Lower lobe of right lung (tissue), 2 donors: ENCODE results near the gene SNRNP200. TPM values are rescaled to one million over a fixed set of nuclear protein-coding genes. Genes with fewer than 3 reads are reported as not detected.

Source experiments
- ATAC-seq, 2 donors: fragments of 200-7000 bp; cut with Tn5 transposase; one replicate each; pipeline ENCODE4 v1.9.1; 2020 to 2022; ENCODE audit warnings: mild to moderate bottlenecking in 2 of 2, moderate library complexity in 2 of 2
- DNase-seq: peaks from one replicate; pipeline ENCODE4 v3.0.0-alpha.2; 2020
- H3K27ac ChIP-seq: fragments of 200-600 bp; one replicate; pipeline ENCODE4 v1.8.0; 2022
- H3K27me3 ChIP-seq: fragments of 200-600 bp; one replicate; pipeline ENCODE4 v1.8.0; 2022; ENCODE audit warnings: low read depth
- H3K36me3 ChIP-seq: fragments of 200-600 bp; one replicate; pipeline ENCODE4 v1.8.0; 2022; ENCODE audit warnings: mild to moderate bottlenecking
- H3K4me1 ChIP-seq: fragments of 200-600 bp; one replicate; pipeline ENCODE4 v1.8.0; 2022
- H3K4me3 ChIP-seq: fragments of 200-600 bp; one replicate; pipeline ENCODE4 v1.8.0; 2022; ENCODE audit warnings: mild to moderate bottlenecking
- H3K9me3 ChIP-seq: fragments of 200-600 bp; one replicate; pipeline ENCODE4 v1.8.0; 2022
- CTCF ChIP-seq: fragments of 200-600 bp; IDR thresholded peaks from one replicate; pipeline ENCODE4 v1.8.0; 2022; ENCODE audit warnings: antibody characterized with exemption, mild to moderate bottlenecking
- intact Hi-C: fragments of 100-400 bp; cut with DNase I; formaldehyde crosslinking; loops from one replicate; pipeline ENCODE4 v1.11.0; 2022
- total RNA-seq: library from RNA; stranded (reverse); fragmentation: NEBNext Ultra II Directional; extraction: Animal tissue kit (Norgen Biotek cat#: 25700); gene quantifications from one replicate; pipeline ENCODE4 v1.2.1, GENCODE V29; 2021
- donor health status: DM: no; HTN: yes; CAD: no; lungs with severe emphysema.

SNRNP200 gene
- total RNA-seq, 1 donor from 2014 or later, result 95.3 TPM

- DNase-seq (no peak), ATAC-seq (no peak)
- Histone ChIP-seq H3K36me3 (peaks cover 70% of the 10 kb centered on the region), H3K27me3 (no peaks in the 10 kb centered on the region), H3K27ac (peak overlapping the region; percentile 82), H3K9me3 (no peaks in the 10 kb centered on the region), H3K4me3 (no peak overlapping the region), H3K4me1 (peaks cover 87% of the 10 kb centered on the region)
- no peak for TF ChIP-seq CTCF
- intact Hi-C loops, result no loop called here
Observed at GRCh38 chr2:96256611-96257113, 48.7 kb downstream of the SNRNP200 start.

GRCh38 chr2:96254571-96254970 lies 50.8 kb downstream of the SNRNP200 start:
- Histone ChIP-seq H3K4me1 (peaks cover 82% of the 10 kb centered on the region), H3K27me3 (no peaks in the 10 kb centered on the region), H3K9me3 (no peaks in the 10 kb centered on the region), H3K36me3 (peaks cover 75% of the 10 kb centered on the region), H3K4me3 (no peak overlapping the region), H3K27ac (peak overlapping the region; percentile 57)
- intact Hi-C loops, result no loop called here
- no peak for DNase-seq
- TF ChIP-seq CTCF, result no peak
- no peak for ATAC-seq

GRCh38 chr2:96253006-96253405 lies 52.3 kb downstream of the SNRNP200 start:
- ATAC-seq, result no peak
- H3K27me3 ChIP-seq, result no peaks in the 10 kb centered on the region
- TF ChIP-seq CTCF, result no peak
- no peak overlapping the region for H3K4me3 ChIP-seq
- no peaks in the 10 kb centered on the region for H3K9me3 ChIP-seq
- peaks cover 64% of the 10 kb centered on the region for H3K36me3 ChIP-seq
- H3K4me1 ChIP-seq, result peaks cover 66% of the 10 kb centered on the region
- intact Hi-C loops, result no loop called here
- H3K27ac ChIP-seq, result no peak overlapping the region
- no peak for DNase-seq

- H3K4me3 ChIP-seq, result no peak overlapping the region
- H3K27me3 ChIP-seq, result no peaks in the 10 kb centered on the region
- DNase-seq (no peak), ATAC-seq (no peak)
- peaks cover 64% of the 10 kb centered on the region for H3K36me3 ChIP-seq
- no peaks in the 10 kb centered on the region for H3K9me3 ChIP-seq
- H3K27ac ChIP-seq, result no peak overlapping the region
- intact Hi-C loops, result no loop called here
- TF ChIP-seq CTCF, result no peak
- H3K4me1 ChIP-seq, result peaks cover 61% of the 10 kb centered on the region
Observed at GRCh38 chr2:96252526-96252925, 52.8 kb downstream of the SNRNP200 start.

GRCh38 chr2:96251721-96252292 lies 53.5 kb downstream of the SNRNP200 start:
- H3K36me3 ChIP-seq, result peaks cover 60% of the 10 kb centered on the region
- TF ChIP-seq CTCF, result no peak
- no peaks in the 10 kb centered on the region for H3K27me3 ChIP-seq
- H3K9me3 ChIP-seq, result no peaks in the 10 kb centered on the region
- DNase-seq (no peak), ATAC-seq (peak; percentile 77 to 87)
- intact Hi-C loops, result no loop called here
- H3K27ac ChIP-seq, result no peak overlapping the region
- peaks cover 54% of the 10 kb centered on the region for H3K4me1 ChIP-seq
- H3K4me3 ChIP-seq, result no peak overlapping the region
